Heart left ventricle (tissue), 16 donors: ENCODE data around the gene BMP2K. TPM values are rescaled to one million over a fixed set of nuclear protein-coding genes. Genes with fewer than 3 reads are reported as not detected.
"Not testable (repeated sequence)": the region's sequence is repeated elsewhere in the genome, so short reads cannot be mapped to it uniquely, and the experiment has no call there.

Source experiments
- ATAC-seq, 4 donors: fragments of 200-7000 bp; cut with Tn5 transposase; one replicate each; pipeline ENCODE4 v1.9.1; 2020 to 2022; ENCODE audit warnings: moderate library complexity in 4 of 4, mild to moderate bottlenecking in 3 of 4, moderate number of reproducible peaks in 1 of 4
- DNase-seq, 5 donors: peaks; one replicate each; pipeline ENCODE4 v3.0.0-alpha.2; 2020
- H3K27ac ChIP-seq, 12 donors: fragments of 200-600 bp; sonication (generic) in 4 of 12; one replicate each; pipeline versions ENCODE4 v1.5.0 to v1.8.0; 2016 to 2022; ENCODE audit warnings: mild to moderate bottlenecking in 2 of 12
- H3K27me3 ChIP-seq, 9 donors: fragments of 200-600 bp; sonication (generic) in 2 of 9; one replicate each; pipeline versions ENCODE4 v1.5.1 to v1.8.0; 2016 to 2022; ENCODE audit warnings: mild to moderate bottlenecking in 3 of 9
- H3K36me3 ChIP-seq, 9 donors: fragments of 200-600 bp; sonication (generic) in 2 of 9; one replicate each; pipeline versions ENCODE4 v1.5.0 to v1.8.0; 2018 to 2022; ENCODE audit warnings: mild to moderate bottlenecking in 2 of 9
- H3K4me1 ChIP-seq, 12 donors: fragments of 200-600 bp; sonication (generic) in 4 of 12; one replicate each; pipeline versions ENCODE4 v1.5.0 to v1.8.0; 2016 to 2022; ENCODE audit warnings: mild to moderate bottlenecking in 3 of 12
- H3K4me3 ChIP-seq, 12 donors: fragments of 200-600 bp; sonication (generic) in 4 of 12; one replicate each; pipeline versions ENCODE4 v1.5.0 to v1.8.0; 2017 to 2022; ENCODE audit warnings: mild to moderate bottlenecking in 9 of 12, moderate library complexity in 4 of 12
- H3K9me3 ChIP-seq, 12 donors: fragments of 200-600 bp; sonication (generic) in 4 of 12; one replicate each; pipeline versions ENCODE4 v1.5.0 to v1.8.0; 2016 to 2022; ENCODE audit warnings: mild to moderate bottlenecking in 1 of 12
- POLR2A ChIP-seq, 2 donors: fragments of 450-650 bp; IDR thresholded peaks; one replicate each; pipeline ENCODE4 v1.6.1; 2017; ENCODE audit warnings: antibody characterized with exemption in 2 of 2, mild to moderate bottlenecking in 2 of 2, moderate library complexity in 2 of 2
- WGBS, 4 donors: extraction: QIAGEN DNeasy Blood & Tissue Kit in 2 of 4; methylation state at CpG; one replicate each; pipeline versions ENCODE4 v1.1.5 to v1.1.7; 2013 to 2018; 5-methylcytosine and 5-hydroxymethylcytosine counted together
- intact Hi-C, 10 donors: fragments of 100-400 bp; cut with DNase I; formaldehyde crosslinking; loops; one replicate each; pipeline versions ENCODE4 v1.11.1 to v1.14.2; 2022
- polyA plus RNA-seq, 2 donors: library from polyadenylated mRNA; stranded (reverse); fragments of 200-250 nt; gene quantifications; one replicate each; pipeline ENCODE4 v1.2.3, GENCODE V29; 2013
- total RNA-seq, 9 donors: library from RNA; depleted of rRNA in 2 of 9; stranded (reverse); fragments of >200 nt in 2 of 9; fragmentation: NEBNext Ultra II Directional in 3 of 9; extraction: Animal tissue kit (Norgen Biotek cat#: 25700) in 3 of 9; gene quantifications; one replicate each; pipeline versions ENCODE4 v1.1.0 to v1.2.4, GENCODE V29; 2016 to 2023
- TF ChIP-seq, protein P1 (sequence below), 12 donors: fragments of 200-600 bp; sonication (generic) in 4 of 12; IDR thresholded peaks; one replicate each; pipeline versions ENCODE4 v1.5.0 to v1.8.0; 2018 to 2022; ENCODE audit warnings: antibody characterized with exemption in 12 of 12, mild to moderate bottlenecking in 5 of 12
- donor health status: ischemic (EF 13 %, LVEDD 7.1; RV severe dilation, severe dysfunction).
- donor health status: healthy with polysubstance abuse.
- donor health status: DM: no; HTN: yes; CAD: no.
- donor health status: DM: no; HTN: no; CAD: no.
- donor health status: ischemic (EF 25% LVEDD 6.9; RV normal size, moderate dysfunction).
- donor health status: ischemic (EF 25% LVEDD 5.7; RV mildly dilated, moderate dysfunction).
- donor health status: healthy.
- donor health status: DM: yes; HTN: yes; CAD: no.
- donor health status: ischemic (EF 35%, LVEDD 5.7; RV mildly dilated, moderate dysfunction).
- donor health status: nonischemic (EF 11% LVEDD 7.7; RV severe dilation, severe dysfunction).
- donor health status: DM: yes; HTN: yes; CAD: no.
- donor health status: PGD.
- donor health status: ischemic (EF 29% LVEDD 5.4; RV normal size, mild dysfunction).
- donor health status: nonischemic (EF 23%, LVEDD 6.1; RV moderate dilation, normal function).

The BMP2K gene
- total and polyA plus RNA-seq, 11 donors, result 5.4 to 65.7 (median 21.6) TPM

DNA sequence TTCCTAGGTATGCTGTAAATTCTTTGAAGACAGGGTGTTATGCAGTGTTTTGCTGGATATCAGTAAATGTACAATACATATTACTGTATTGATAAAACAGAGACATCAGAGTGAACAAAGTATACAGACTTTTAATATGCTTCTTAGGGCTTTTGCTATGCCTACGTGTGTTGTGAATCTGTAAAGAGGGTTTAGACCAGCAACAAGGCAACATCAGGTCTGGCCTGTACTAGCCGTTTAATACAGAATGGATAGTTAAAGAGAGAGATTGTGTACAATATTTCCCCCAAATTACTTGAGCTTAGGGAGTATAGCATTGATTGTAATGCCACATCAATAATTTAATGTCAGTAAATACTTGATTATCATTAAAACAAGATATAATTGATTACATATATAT, 87.8 kb downstream of the BMP2K start:
- peaks cover 0 to 76% (median 36%) of the 10 kb centered on the region in 9 donors for H3K36me3 ChIP-seq
- TF ChIP-seq, protein P1, sequence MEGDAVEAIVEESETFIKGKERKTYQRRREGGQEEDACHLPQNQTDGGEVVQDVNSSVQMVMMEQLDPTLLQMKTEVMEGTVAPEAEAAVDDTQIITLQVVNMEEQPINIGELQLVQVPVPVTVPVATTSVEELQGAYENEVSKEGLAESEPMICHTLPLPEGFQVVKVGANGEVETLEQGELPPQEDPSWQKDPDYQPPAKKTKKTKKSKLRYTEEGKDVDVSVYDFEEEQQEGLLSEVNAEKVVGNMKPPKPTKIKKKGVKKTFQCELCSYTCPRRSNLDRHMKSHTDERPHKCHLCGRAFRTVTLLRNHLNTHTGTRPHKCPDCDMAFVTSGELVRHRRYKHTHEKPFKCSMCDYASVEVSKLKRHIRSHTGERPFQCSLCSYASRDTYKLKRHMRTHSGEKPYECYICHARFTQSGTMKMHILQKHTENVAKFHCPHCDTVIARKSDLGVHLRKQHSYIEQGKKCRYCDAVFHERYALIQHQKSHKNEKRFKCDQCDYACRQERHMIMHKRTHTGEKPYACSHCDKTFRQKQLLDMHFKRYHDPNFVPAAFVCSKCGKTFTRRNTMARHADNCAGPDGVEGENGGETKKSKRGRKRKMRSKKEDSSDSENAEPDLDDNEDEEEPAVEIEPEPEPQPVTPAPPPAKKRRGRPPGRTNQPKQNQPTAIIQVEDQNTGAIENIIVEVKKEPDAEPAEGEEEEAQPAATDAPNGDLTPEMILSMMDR (IDR thresholded peaks at IDR 0.05), result no peak
- no peak for TF ChIP-seq POLR2A (IDR thresholded peaks at IDR 0.05)
- no peaks in the 10 kb centered on the region for H3K27me3 ChIP-seq
- no peak overlapping the region for H3K27ac ChIP-seq
- 61 to 72% (median 65%) methylated on average over 2 of the region's 2 CpGs for WGBS, 4 donors
- no peaks in the 10 kb centered on the region for H3K9me3 ChIP-seq
- no peak for DNase-seq
- peaks cover 0 to 2% (median 0%) of the 10 kb centered on the region in 12 donors for H3K4me1 ChIP-seq
- intact Hi-C loops, result loop anchor here (1.0 to 10.0 kb wide), 14 partner anchors 87 to 909 kb away; partner anchors contain the start of gene BMP2K (in 6 of the 10)
- no peak overlapping the region for H3K4me3 ChIP-seq
- peak in 1 of 4 donors; percentile 29 for ATAC-seq

- DNase-seq (no peak), ATAC-seq (peak in 2 of 4 donors; percentile 72 to 78)
- Histone ChIP-seq H3K4me3 (no peak overlapping the region), H3K4me1 (peaks cover 0 to 2% (median 0%) of the 10 kb centered on the region in 12 donors), H3K27ac (no peak overlapping the region), H3K36me3 (peaks cover 0 to 77% (median 36%) of the 10 kb centered on the region in 9 donors), H3K9me3 (no peaks in the 10 kb centered on the region), H3K27me3 (no peaks in the 10 kb centered on the region)
- 30 to 33% (median 33%) methylated on average over 3 of the region's 3 CpGs for WGBS, 4 donors
- TF ChIP-seq, protein P1 (IDR thresholded peaks at IDR 0.05), result peak; percentile 69 to 92 (median 82)
- TF ChIP-seq POLR2A (IDR thresholded peaks at IDR 0.05), result no peak
- intact Hi-C loops, result loop anchor here (1.0 to 10.0 kb wide), 12 partner anchors 87 to 910 kb away; partner anchors contain the start of gene BMP2K (in 6 of the 10)
Measured at GRCh38 chr4:78864405-78865024, 88.4 kb downstream of the BMP2K start.

- no peaks in the 10 kb centered on the region for H3K27me3 ChIP-seq
- DNase-seq (no peak), ATAC-seq (no peak)
- no peak overlapping the region for H3K4me3 ChIP-seq
- TF ChIP-seq, protein P1 (IDR thresholded peaks at IDR 0.05), result no peak
- TF ChIP-seq POLR2A (IDR thresholded peaks at IDR 0.05), result no peak
- no peaks in the 10 kb centered on the region for H3K9me3 ChIP-seq
- 96 to 100% (median 98%) methylated on average over 2 of the region's 2 CpGs for WGBS, 4 donors
- H3K4me1 ChIP-seq, result peaks cover 0 to 2% (median 0%) of the 10 kb centered on the region in 12 donors
- H3K36me3 ChIP-seq, result peaks cover 0 to 73% (median 45%) of the 10 kb centered on the region in 9 donors
- H3K27ac ChIP-seq, result no peak overlapping the region
- intact Hi-C loops, result loop anchor here in 9 of 10 donors (2.0 to 10.0 kb wide), 6 partner anchors 91 to 911 kb away; partner anchors contain the start of gene BMP2K (in 1 of the 9)
Measured at GRCh38 chr4:78865451-78865850, 89.3 kb downstream of the BMP2K start.

- H3K4me3 ChIP-seq, DNase-seq, H3K27me3 ChIP-seq, ATAC-seq, H3K9me3 ChIP-seq, H3K4me1 ChIP-seq, H3K27ac ChIP-seq: not testable (repeated sequence)
- 91 to 98% (median 94%) methylated on average over 5 of the region's 5 CpGs for WGBS, 4 donors
- intact Hi-C loops, result loop anchor here in 9 of 10 donors (10.0 kb wide), 5 partner anchors 94 to 914 kb away; partner anchors contain the start of gene BMP2K (in 1 of the 9)
- H3K36me3 ChIP-seq, result peaks cover 0 to 83% (median 65%) of the 10 kb centered on the region in 9 donors
Measured at GRCh38 chr4:78868712-78869111, 92.6 kb downstream of the BMP2K start.
